ENCODE measurements around the gene EMX1. TPM values are rescaled to one million over a fixed set of nuclear protein-coding genes. Genes with fewer than 3 reads are reported as not detected.
A peak's percentile ranks its signal among the peaks of the same experiment; 100 is the strongest.

Gene EMX1
- total RNA-seq, 1 donor from 2014 or later, result 0.43 TPM

GRCh38 chr2:72924353-72925240 is 7.3 kb downstream of the EMX1 start:
- H3K4me2 ChIP-seq, result peak overlapping the region; percentile 79
- no peak overlapping the region for H3K9ac ChIP-seq
- peak overlapping the region; percentile 56 for H3K4me3 Mint-ChIP-seq
- peak; percentile 74 for DNase-seq (ENCODE audit: low spot score)
- H3K27me3 Mint-ChIP-seq (ENCODE audit: insufficient read depth, low read depth), result peaks cover 47% of the 10 kb centered on the region
- no peaks in the 10 kb centered on the region for H3K36me3 Mint-ChIP-seq
- H3K4me1 Mint-ChIP-seq, result peaks cover 2% of the 10 kb centered on the region
- no peak overlapping the region for H3K27ac ChIP-seq
- no peaks in the 10 kb centered on the region for H3K9me3 ChIP-seq (ENCODE audit: low read depth)
- H3K27ac Mint-ChIP-seq, result no peak overlapping the region
- H3K79me2 ChIP-seq (ENCODE audit: low read depth), result no peaks in the 10 kb centered on the region
- peak overlapping the region; percentile 38 for H3K4me3 ChIP-seq
- H3K4me1 ChIP-seq, result peaks cover 32% of the 10 kb centered on the region
- peaks cover 100% of the 10 kb centered on the region for H3K27me3 ChIP-seq
- peaks cover 2% of the 10 kb centered on the region for H3K9me3 Mint-ChIP-seq
- no peaks in the 10 kb centered on the region for H3K36me3 ChIP-seq
- H3F3A ChIP-seq (ENCODE audit: low read depth), result peaks cover 45% of the 10 kb centered on the region
- peak; percentile 64 for TF ChIP-seq EZH2phosphoT487 (IDR thresholded peaks at IDR 0.05)
- peak; percentile 96 for TF ChIP-seq EZH2 (IDR thresholded peaks at IDR 0.05)
- TF ChIP-seq CTCF (IDR thresholded peaks at IDR 0.05), result no peak
- peaks cover 96% of the 10 kb centered on the region for H4K20me1 ChIP-seq (ENCODE audit: low read depth)
- H2AFZ ChIP-seq (replicated peaks), result no peak overlapping the region

DNA sequence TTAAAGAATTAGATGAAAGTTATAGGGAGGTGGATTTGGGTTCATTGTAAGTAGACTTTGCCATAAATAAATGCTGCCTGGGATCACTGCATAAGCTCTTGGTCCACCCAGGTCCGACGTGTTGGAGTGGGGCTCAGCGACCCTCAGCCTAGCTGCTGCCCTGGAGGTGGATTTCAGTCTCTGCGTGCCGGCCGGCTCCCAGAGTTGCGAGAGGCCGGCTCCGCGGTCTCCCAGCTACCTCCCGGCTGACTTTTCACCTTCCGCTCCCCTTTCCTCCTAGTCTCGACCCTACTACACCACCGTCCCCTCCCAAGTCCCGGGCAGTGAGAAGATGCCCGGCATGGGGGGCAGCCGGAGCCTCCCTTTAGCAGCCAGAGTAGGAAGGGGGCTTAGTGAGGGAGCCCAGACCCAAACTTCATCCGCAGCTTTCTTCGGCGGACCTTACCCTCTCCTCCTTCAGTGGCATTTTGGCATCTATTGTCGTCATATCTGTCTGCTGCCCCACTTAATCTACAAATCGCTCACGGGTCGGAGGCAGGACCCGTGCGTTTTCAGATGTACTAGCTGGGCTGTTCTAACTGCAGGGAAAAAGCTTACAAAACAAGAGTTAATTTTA is 8.1 kb downstream of the EMX1 start:
- peaks cover 39% of the 10 kb centered on the region for H3K27me3 Mint-ChIP-seq (ENCODE audit: insufficient read depth, low read depth)
- peak; percentile 65 for DNase-seq (ENCODE audit: low spot score)
- H3K4me2 ChIP-seq, result peak overlapping the region; percentile 79

GRCh38 chr2:72926368-72926767 is 9.0 kb downstream of the EMX1 start:
- Histone ChIP-seq H3F3A (ENCODE audit: low read depth) (peaks cover 27% of the 10 kb centered on the region), H3K4me3 (no peak overlapping the region), H3K27ac (no peak overlapping the region), H3K4me2 (no peak overlapping the region), H3K36me3 (no peaks in the 10 kb centered on the region), H3K9ac (no peak overlapping the region), H3K4me1 (peaks cover 25% of the 10 kb centered on the region), H4K20me1 (ENCODE audit: low read depth) (peaks cover 79% of the 10 kb centered on the region), H3K9me3 (ENCODE audit: low read depth) (no peaks in the 10 kb centered on the region), H3K27me3 (peaks cover 100% of the 10 kb centered on the region), H3K79me2 (ENCODE audit: low read depth) (no peaks in the 10 kb centered on the region), H2AFZ (replicated peaks) (no peak overlapping the region)
- Mint-ChIP-seq H3K9me3 (peaks cover 2% of the 10 kb centered on the region), H3K27me3 (ENCODE audit: insufficient read depth, low read depth) (peaks cover 30% of the 10 kb centered on the region), H3K4me3 (no peak overlapping the region), H3K27ac (no peak overlapping the region), H3K4me1 (peaks cover 2% of the 10 kb centered on the region), H3K36me3 (no peaks in the 10 kb centered on the region)
- no peak for DNase-seq (ENCODE audit: low spot score)
- TF ChIP-seq EZH2 (IDR thresholded peaks at IDR 0.05) (no peak), CTCF (IDR thresholded peaks at IDR 0.05) (no peak), EZH2phosphoT487 (IDR thresholded peaks at IDR 0.05) (no peak)

More for the DNA sequence above, 8.1 kb downstream of the EMX1 start:
- H3K4me1 ChIP-seq, result peaks cover 25% of the 10 kb centered on the region
- peak; percentile 91 for TF ChIP-seq EZH2 (IDR thresholded peaks at IDR 0.05)
- peak; percentile 73 for TF ChIP-seq EZH2phosphoT487 (IDR thresholded peaks at IDR 0.05)
- TF ChIP-seq CTCF (IDR thresholded peaks at IDR 0.05), result no peak
- no peaks in the 10 kb centered on the region for H3K79me2 ChIP-seq (ENCODE audit: low read depth)
- no peaks in the 10 kb centered on the region for H3K36me3 Mint-ChIP-seq
- no peak overlapping the region for H3K27ac ChIP-seq
- H3K9ac ChIP-seq, result no peak overlapping the region
- no peaks in the 10 kb centered on the region for H3K9me3 ChIP-seq (ENCODE audit: low read depth)
- H2AFZ ChIP-seq (replicated peaks), result no peak overlapping the region
- H3K27me3 ChIP-seq, result peaks cover 100% of the 10 kb centered on the region
- H4K20me1 ChIP-seq (ENCODE audit: low read depth), result peaks cover 88% of the 10 kb centered on the region
- H3K27ac Mint-ChIP-seq, result no peak overlapping the region
- peaks cover 2% of the 10 kb centered on the region for H3K9me3 Mint-ChIP-seq
- H3K4me3 ChIP-seq, result peak overlapping the region; percentile 38
- peaks cover 36% of the 10 kb centered on the region for H3F3A ChIP-seq (ENCODE audit: low read depth)
- H3K4me1 Mint-ChIP-seq, result peaks cover 2% of the 10 kb centered on the region
- no peaks in the 10 kb centered on the region for H3K36me3 ChIP-seq
- peak overlapping the region; percentile 56 for H3K4me3 Mint-ChIP-seq
